ENCODE results near the gene HOMER2. TPM values are rescaled to one million over a fixed set of nuclear protein-coding genes. Genes with fewer than 3 reads are reported as not detected.

Gene HOMER2
- total and polyA plus RNA-seq, 2 of the 13 experiments (the other 11 are each of a cell fraction or from before 2014, with no cell fraction given) = 12.9 to 14.1 TPM

DNA sequence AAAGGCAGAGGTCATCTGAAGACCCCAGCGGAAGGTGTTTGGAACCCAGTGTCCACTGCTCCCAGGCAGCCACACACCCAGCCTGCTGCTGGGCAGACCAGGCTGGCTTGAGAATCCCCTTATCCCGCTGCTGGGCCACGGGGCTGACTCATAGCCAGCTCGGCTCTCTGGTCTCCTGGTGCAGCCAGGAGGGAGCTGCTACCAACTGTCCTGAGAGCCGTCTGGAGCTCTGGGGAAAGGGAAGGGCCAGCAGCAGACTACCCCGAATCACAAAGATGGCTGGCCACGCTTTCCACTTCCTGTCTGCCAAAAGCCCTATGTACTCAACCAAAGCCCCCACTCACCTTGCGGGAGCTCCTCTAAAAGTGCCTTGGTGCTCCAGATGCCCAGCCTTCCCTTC lies 104.8 kb downstream of the HOMER2 start:
- in situ Hi-C loops (cut with HindIII; ENCODE audit: extremely low pct_ligation_motif_present, low pct_unique_long_range_greater_than_20kb) (no loop called here), intact Hi-C loops (cut with micrococcal nuclease; ENCODE audit: unreplicated experiment) (no loop called here)
- WGBS (ENCODE audit: low lambda C conversion rate) = 82% methylated on average over 2 of the region's 8 CpGs
- TF ChIP-seq SMC3 (IDR thresholded peaks at IDR 0.05; ENCODE audit: low read length) = no peak
- no peak for TF ChIP-seq SPEN (CRISPR knock-in tag; IDR thresholded peaks at IDR 0.05; ENCODE audit: low read depth)
- TF ChIP-seq ATM (IDR thresholded peaks at IDR 0.05; ENCODE audit: borderline replicate concordance) = no peak
- TF ChIP-seq, protein P1, sequence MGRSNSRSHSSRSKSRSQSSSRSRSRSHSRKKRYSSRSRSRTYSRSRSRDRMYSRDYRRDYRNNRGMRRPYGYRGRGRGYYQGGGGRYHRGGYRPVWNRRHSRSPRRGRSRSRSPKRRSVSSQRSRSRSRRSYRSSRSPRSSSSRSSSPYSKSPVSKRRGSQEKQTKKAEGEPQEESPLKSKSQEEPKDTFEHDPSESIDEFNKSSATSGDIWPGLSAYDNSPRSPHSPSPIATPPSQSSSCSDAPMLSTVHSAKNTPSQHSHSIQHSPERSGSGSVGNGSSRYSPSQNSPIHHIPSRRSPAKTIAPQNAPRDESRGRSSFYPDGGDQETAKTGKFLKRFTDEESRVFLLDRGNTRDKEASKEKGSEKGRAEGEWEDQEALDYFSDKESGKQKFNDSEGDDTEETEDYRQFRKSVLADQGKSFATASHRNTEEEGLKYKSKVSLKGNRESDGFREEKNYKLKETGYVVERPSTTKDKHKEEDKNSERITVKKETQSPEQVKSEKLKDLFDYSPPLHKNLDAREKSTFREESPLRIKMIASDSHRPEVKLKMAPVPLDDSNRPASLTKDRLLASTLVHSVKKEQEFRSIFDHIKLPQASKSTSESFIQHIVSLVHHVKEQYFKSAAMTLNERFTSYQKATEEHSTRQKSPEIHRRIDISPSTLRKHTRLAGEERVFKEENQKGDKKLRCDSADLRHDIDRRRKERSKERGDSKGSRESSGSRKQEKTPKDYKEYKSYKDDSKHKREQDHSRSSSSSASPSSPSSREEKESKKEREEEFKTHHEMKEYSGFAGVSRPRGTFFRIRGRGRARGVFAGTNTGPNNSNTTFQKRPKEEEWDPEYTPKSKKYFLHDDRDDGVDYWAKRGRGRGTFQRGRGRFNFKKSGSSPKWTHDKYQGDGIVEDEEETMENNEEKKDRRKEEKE (IDR thresholded peaks at IDR 0.05) = no peak
- H3K4me1 ChIP-seq (ENCODE audit: insufficient read depth, low read length) = peaks cover 19% of the 10 kb centered on the region
- BruUV-seq (replicated peaks) = no TSS peak
- no peak overlapping the region for H2AFZ ChIP-seq (ENCODE audit: low read length)
- no peak for ATAC-seq
- H3K4me3 ChIP-seq (replicated peaks in 1 of 3; ENCODE audit: insufficient read depth in 1 of 3, low read depth in 2 of 3, low read length in 3 of 3) = no peak overlapping the region
- H3K4me2 ChIP-seq (ENCODE audit: low read depth, low read length) = no peak overlapping the region
- H3K27me3 ChIP-seq (ENCODE audit: control insufficient read depth in 1 of 2, insufficient read depth in 2 of 2, low read length in 2 of 2) = no peaks in the 10 kb centered on the region; a peak in 1 of 5 replicates
- CTCF ChIA-PET (ENCODE audit: low intra/inter-chr PET ratio, low total read pairs) = no interaction called here
- H4K20me1 ChIP-seq (ENCODE audit: insufficient read depth, low read length) = no peaks in the 10 kb centered on the region
- no peak for DNase-seq (ENCODE audit: low spot score)
- H3K9ac ChIP-seq (ENCODE audit: insufficient read depth, low read depth, low read length) = no peak overlapping the region
- FAIRE-seq = no peak
- H3K9me3 ChIP-seq (ENCODE audit: low read length) = no peaks in the 10 kb centered on the region
- no peaks in the 10 kb centered on the region for H3K36me3 ChIP-seq (replicated peaks in 1 of 2; ENCODE audit: control insufficient read depth in 1 of 2, insufficient read depth in 2 of 2, low read length in 2 of 2)
- POLR2A ChIA-PET = no interaction called here
- no peak overlapping the region for H3K27ac ChIP-seq (ENCODE audit: extremely low read length, insufficient read depth, low read length)
- no peaks in the 10 kb centered on the region for H3K79me2 ChIP-seq (ENCODE audit: insufficient read depth, low read length)

DNA sequence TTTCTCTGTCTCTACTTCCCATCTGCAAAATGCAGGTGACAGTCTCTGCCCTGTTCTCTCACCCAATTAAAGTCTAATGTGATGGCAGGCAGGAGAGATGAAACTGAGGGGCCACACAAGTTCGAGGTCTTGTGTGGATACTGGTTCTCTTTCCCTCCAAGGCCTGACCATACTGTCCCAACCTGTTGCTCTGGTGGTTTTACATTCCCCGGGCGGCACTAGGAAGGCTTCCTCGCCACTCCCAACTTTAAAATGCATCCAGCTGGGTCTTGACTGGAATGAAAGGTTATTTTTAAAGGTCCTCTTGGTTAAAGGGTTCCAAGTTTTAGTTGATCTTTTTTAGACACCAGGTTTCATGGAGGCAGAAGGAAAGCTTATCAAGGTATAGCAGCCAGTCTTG lies 105.9 kb downstream of the HOMER2 start:
- intact Hi-C loops (cut with micrococcal nuclease; ENCODE audit: unreplicated experiment) = no loop called here
- POLR2A ChIA-PET = no interaction called here

More for the DNA sequence above, 105.9 kb downstream of the HOMER2 start:
- no peak for TF ChIP-seq TBX3 (IDR thresholded peaks at IDR 0.05; ENCODE audit: borderline replicate concordance)
- no peak for TF ChIP-seq ZBTB42 (CRISPR knock-in tag; IDR thresholded peaks at IDR 0.05)
- TF ChIP-seq, protein P2, sequence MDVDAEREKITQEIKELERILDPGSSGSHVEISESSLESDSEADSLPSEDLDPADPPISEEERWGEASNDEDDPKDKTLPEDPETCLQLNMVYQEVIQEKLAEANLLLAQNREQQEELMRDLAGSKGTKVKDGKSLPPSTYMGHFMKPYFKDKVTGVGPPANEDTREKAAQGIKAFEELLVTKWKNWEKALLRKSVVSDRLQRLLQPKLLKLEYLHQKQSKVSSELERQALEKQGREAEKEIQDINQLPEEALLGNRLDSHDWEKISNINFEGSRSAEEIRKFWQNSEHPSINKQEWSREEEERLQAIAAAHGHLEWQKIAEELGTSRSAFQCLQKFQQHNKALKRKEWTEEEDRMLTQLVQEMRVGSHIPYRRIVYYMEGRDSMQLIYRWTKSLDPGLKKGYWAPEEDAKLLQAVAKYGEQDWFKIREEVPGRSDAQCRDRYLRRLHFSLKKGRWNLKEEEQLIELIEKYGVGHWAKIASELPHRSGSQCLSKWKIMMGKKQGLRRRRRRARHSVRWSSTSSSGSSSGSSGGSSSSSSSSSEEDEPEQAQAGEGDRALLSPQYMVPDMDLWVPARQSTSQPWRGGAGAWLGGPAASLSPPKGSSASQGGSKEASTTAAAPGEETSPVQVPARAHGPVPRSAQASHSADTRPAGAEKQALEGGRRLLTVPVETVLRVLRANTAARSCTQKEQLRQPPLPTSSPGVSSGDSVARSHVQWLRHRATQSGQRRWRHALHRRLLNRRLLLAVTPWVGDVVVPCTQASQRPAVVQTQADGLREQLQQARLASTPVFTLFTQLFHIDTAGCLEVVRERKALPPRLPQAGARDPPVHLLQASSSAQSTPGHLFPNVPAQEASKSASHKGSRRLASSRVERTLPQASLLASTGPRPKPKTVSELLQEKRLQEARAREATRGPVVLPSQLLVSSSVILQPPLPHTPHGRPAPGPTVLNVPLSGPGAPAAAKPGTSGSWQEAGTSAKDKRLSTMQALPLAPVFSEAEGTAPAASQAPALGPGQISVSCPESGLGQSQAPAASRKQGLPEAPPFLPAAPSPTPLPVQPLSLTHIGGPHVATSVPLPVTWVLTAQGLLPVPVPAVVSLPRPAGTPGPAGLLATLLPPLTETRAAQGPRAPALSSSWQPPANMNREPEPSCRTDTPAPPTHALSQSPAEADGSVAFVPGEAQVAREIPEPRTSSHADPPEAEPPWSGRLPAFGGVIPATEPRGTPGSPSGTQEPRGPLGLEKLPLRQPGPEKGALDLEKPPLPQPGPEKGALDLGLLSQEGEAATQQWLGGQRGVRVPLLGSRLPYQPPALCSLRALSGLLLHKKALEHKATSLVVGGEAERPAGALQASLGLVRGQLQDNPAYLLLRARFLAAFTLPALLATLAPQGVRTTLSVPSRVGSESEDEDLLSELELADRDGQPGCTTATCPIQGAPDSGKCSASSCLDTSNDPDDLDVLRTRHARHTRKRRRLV (CRISPR knock-in tag; IDR thresholded peaks at IDR 0.05) = no peak
- TF ChIP-seq TEAD3 (CRISPR knock-in tag; optimal IDR thresholded peaks at IDR 0.05; ENCODE audit: borderline replicate concordance) = no peak
- TF ChIP-seq CCDC6 (CRISPR knock-in tag; IDR thresholded peaks at IDR 0.05) = no peak
- no peak for TF ChIP-seq TAF1 (CRISPR knock-in tag; IDR thresholded peaks at IDR 0.05)
- TF ChIP-seq ZNF746 (CRISPR knock-in tag; IDR thresholded peaks at IDR 0.05) = no peak
- TF ChIP-seq CENPT (CRISPR knock-in tag; IDR thresholded peaks at IDR 0.05; ENCODE audit: low read depth) = no peak
- TF ChIP-seq CC2D1A (CRISPR knock-in tag; IDR thresholded peaks at IDR 0.05) = no peak
- 64% methylated on average over 4 of the region's 4 CpGs for WGBS (ENCODE audit: low lambda C conversion rate)
- no peaks in the 10 kb centered on the region for H3K9me3 ChIP-seq (ENCODE audit: low read length)
- no peaks in the 10 kb centered on the region; a peak in 1 of 5 replicates for H3K27me3 ChIP-seq (ENCODE audit: control insufficient read depth in 1 of 2, insufficient read depth in 2 of 2, low read length in 2 of 2)
- BruUV-seq (replicated peaks) = no TSS peak
- no peak overlapping the region for H3K9ac ChIP-seq (ENCODE audit: insufficient read depth, low read depth, low read length)
- peaks cover 19% of the 10 kb centered on the region for H3K4me1 ChIP-seq (ENCODE audit: insufficient read depth, low read length)
- H3K4me2 ChIP-seq (ENCODE audit: low read depth, low read length) = no peak overlapping the region
- CTCF ChIA-PET (ENCODE audit: low intra/inter-chr PET ratio, low total read pairs) = no interaction called here
- ATAC-seq (no peak), DNase-seq (ENCODE audit: low spot score) (no peak), FAIRE-seq (no peak)
- H3K27ac ChIP-seq (ENCODE audit: extremely low read length, insufficient read depth, low read length) = no peak overlapping the region
- H2AFZ ChIP-seq (ENCODE audit: low read length) = no peak overlapping the region
- H3K4me3 ChIP-seq (replicated peaks in 1 of 3; ENCODE audit: insufficient read depth in 1 of 3, low read depth in 2 of 3, low read length in 3 of 3) = no peak overlapping the region
- in situ Hi-C loops (cut with HindIII; ENCODE audit: extremely low pct_ligation_motif_present, low pct_unique_long_range_greater_than_20kb) = no loop called here
- no peaks in the 10 kb centered on the region for H3K79me2 ChIP-seq (ENCODE audit: insufficient read depth, low read length)
- H4K20me1 ChIP-seq (ENCODE audit: insufficient read depth, low read length) = no peaks in the 10 kb centered on the region
- no peaks in the 10 kb centered on the region for H3K36me3 ChIP-seq (replicated peaks in 1 of 2; ENCODE audit: control insufficient read depth in 1 of 2, insufficient read depth in 2 of 2, low read length in 2 of 2)
